Kidney (tissue), 14 donors: ENCODE data around the gene KLF6. TPM values are rescaled to one million over a fixed set of nuclear protein-coding genes. Genes with fewer than 3 reads are reported as not detected.

ENCODE experiments used
- DNase-seq, 5 donors: peaks; one replicate each; pipeline ENCODE4 v3.0.0-alpha.2; 2013 to 2020
- FAIRE-seq: peaks from 2 replicates; lab custom pipeline; 2012; peaks lifted over from hg19 to GRCh38; lab: Jason Lieb, UNC
- H3K27ac ChIP-seq, 2 donors: one replicate each; pipeline ENCODE4 v1.7.0; 2013; ENCODE audit warnings: low read depth in 2 of 2, low read length in 2 of 2, inconsistent platforms in 1 of 2
- H3K27me3 ChIP-seq: one replicate; pipeline ENCODE4 v1.7.1; 2013; ENCODE audit warnings: low read length, inconsistent platforms; ENCODE audit not compliant: control insufficient read depth, insufficient read depth
- H3K36me3 ChIP-seq, 3 donors: one replicate each; pipeline versions ENCODE4 v1.7.0 to v1.7.1; 2013; ENCODE audit warnings: low read length in 3 of 3, control low read depth in 1 of 3, inconsistent platforms in 1 of 3; ENCODE audit not compliant: insufficient read depth in 3 of 3, control insufficient read depth in 2 of 3
- H3K4me1 ChIP-seq, 3 donors: one replicate each; pipeline versions ENCODE4 v1.7.0 to v1.7.1; 2013; ENCODE audit warnings: low read length in 3 of 3, inconsistent platforms in 1 of 3, low read depth in 1 of 3; ENCODE audit not compliant: control insufficient read depth in 2 of 3, insufficient read depth in 2 of 3
- H3K4me3 ChIP-seq, 3 donors: one replicate each; pipeline versions ENCODE4 v1.7.0 to v1.8.1; 2013; ENCODE audit warnings: low read length in 3 of 3, control low read depth in 1 of 3, inconsistent platforms in 1 of 3
- H3K9ac ChIP-seq, 3 donors: one replicate each; pipeline versions ENCODE4 v1.7.0 to v1.7.1; 2013; ENCODE audit warnings: low read length in 3 of 3, control low read depth in 1 of 3, inconsistent platforms in 1 of 3
- H3K9me3 ChIP-seq, 3 donors: one replicate each; pipeline versions ENCODE4 v1.7.0 to v1.7.1; 2013; ENCODE audit warnings: low read length in 3 of 3, control low read depth in 1 of 3, inconsistent platforms in 1 of 3; ENCODE audit not compliant: control insufficient read depth in 2 of 3, insufficient read depth in 1 of 3
- intact Hi-C: fragments of 100-400 bp; cut with DNase I; formaldehyde crosslinking; loops from one replicate; pipeline ENCODE4 v1.11.1; 2022
- polyA plus RNA-seq: library from polyadenylated mRNA; stranded (reverse); fragments of 350-450 nt; fragmentation: Illumina TruSeq; extraction: RNeasy Lipid Tissue Mini Kit (QIAGEN cat#74804); gene quantifications from one replicate; pipeline ENCODE4 v1.2.3, GENCODE V29; 2014; ENCODE audit warnings: low read depth, low replicate concordance; ENCODE audit not compliant: insufficient read depth
- total RNA-seq: library from RNA; stranded (reverse); fragmentation: NEBNext Ultra II Directional; extraction: Animal tissue kit (Norgen Biotek cat#: 25700); gene quantifications from one replicate; pipeline ENCODE4 v1.2.1, GENCODE V29; 2021
- TF ChIP-seq, protein P1 (sequence below): IDR thresholded peaks from 3 replicates; pipeline ENCODE4 v1.5.1; 2012; ENCODE audit warnings: mild to moderate bottlenecking, moderate library complexity, borderline replicate concordance; ENCODE audit not compliant: insufficient read depth; ENCODE audit errors: extremely low read depth
- donor health status: control.
- donor health status: control.
- donor health status: control.
- donor health status: control.
- donor health status: control.
- donor health status: DM: yes; HTN: yes; CAD: no.
- donor health status: Normal renal cell carcinoma (clear cell type).

Gene KLF6
- total and polyA plus RNA-seq, 2 donors from 2014 or later = 27.8 to 230 TPM

DNA sequence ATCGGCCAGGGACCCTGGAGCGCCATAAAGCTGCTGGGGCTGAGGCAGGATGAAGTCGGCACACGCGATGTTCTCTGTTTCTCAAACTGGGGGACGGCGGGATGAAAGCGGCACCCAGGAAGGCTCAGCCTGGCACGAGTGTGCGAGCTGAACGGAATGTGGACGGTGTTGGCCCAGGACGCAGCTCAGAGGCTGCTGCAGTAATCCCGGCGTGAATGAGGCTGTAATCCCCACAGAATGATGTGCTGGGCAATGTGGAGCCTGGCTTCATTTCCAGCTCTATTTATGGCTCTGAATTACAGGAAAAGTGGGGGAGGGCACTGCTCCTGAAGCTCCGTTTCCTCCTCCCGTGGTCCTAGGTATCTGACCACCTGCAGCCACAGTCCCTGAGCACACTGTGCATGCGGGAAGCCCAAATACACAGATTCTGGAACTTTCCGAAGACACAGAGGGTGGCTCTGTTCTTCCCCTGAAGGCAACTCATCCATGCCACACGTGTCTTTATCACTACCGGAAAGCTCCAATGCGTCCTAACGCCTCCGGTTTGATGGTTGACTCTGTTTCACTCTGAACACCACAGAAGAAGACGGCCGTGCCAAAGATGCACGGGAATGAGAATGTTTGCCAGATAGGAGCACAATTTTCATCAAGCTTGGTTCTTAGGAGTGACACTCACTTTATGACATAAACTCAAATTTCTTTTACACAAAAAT is 37.6 kb downstream of the KLF6 start:
- H3K9me3 ChIP-seq = no peaks in the 10 kb centered on the region
- H3K4me3 ChIP-seq = no peak overlapping the region
- DNase-seq = no peak
- intact Hi-C loops = no loop called here
- no peak overlapping the region for H3K27ac ChIP-seq
- H3K4me1 ChIP-seq = peaks cover 2 to 11% (median 9%) of the 10 kb centered on the region in 3 donors
- H3K36me3 ChIP-seq = no peaks in the 10 kb centered on the region
- FAIRE-seq = no peak
- TF ChIP-seq, protein P1, sequence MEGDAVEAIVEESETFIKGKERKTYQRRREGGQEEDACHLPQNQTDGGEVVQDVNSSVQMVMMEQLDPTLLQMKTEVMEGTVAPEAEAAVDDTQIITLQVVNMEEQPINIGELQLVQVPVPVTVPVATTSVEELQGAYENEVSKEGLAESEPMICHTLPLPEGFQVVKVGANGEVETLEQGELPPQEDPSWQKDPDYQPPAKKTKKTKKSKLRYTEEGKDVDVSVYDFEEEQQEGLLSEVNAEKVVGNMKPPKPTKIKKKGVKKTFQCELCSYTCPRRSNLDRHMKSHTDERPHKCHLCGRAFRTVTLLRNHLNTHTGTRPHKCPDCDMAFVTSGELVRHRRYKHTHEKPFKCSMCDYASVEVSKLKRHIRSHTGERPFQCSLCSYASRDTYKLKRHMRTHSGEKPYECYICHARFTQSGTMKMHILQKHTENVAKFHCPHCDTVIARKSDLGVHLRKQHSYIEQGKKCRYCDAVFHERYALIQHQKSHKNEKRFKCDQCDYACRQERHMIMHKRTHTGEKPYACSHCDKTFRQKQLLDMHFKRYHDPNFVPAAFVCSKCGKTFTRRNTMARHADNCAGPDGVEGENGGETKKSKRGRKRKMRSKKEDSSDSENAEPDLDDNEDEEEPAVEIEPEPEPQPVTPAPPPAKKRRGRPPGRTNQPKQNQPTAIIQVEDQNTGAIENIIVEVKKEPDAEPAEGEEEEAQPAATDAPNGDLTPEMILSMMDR = no peak
- H3K9ac ChIP-seq = no peak overlapping the region
- no peaks in the 10 kb centered on the region for H3K27me3 ChIP-seq

DNA sequence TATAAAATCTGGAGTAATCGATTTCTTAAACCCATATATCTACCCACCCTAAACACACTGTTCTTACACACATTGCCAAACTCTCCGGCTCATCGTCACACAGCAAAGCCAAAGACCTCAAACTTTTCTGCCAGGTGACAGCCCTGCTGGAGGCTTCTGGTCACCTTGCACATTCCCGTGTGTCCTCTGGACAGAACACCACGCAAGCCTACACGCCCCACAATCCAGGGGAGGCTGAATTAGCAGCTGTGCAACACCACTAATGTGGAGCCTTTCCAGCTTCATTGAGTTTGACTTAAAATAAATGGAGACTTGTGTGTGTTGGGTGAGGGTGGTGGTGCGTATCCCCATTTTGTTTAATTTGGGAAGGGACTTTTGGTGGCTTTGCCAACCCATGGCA is 38.4 kb downstream of the KLF6 start:
- DNase-seq (no peak), FAIRE-seq (no peak)
- H3K36me3 ChIP-seq = no peaks in the 10 kb centered on the region
- TF ChIP-seq, protein P1 = no peak
- H3K9me3 ChIP-seq = no peaks in the 10 kb centered on the region
- no peak overlapping the region for H3K4me3 ChIP-seq
- H3K27ac ChIP-seq = no peak overlapping the region
- intact Hi-C loops = no loop called here
- H3K9ac ChIP-seq = no peak overlapping the region
- peaks cover 2 to 11% (median 9%) of the 10 kb centered on the region in 3 donors for H3K4me1 ChIP-seq
- no peaks in the 10 kb centered on the region for H3K27me3 ChIP-seq

DNA sequence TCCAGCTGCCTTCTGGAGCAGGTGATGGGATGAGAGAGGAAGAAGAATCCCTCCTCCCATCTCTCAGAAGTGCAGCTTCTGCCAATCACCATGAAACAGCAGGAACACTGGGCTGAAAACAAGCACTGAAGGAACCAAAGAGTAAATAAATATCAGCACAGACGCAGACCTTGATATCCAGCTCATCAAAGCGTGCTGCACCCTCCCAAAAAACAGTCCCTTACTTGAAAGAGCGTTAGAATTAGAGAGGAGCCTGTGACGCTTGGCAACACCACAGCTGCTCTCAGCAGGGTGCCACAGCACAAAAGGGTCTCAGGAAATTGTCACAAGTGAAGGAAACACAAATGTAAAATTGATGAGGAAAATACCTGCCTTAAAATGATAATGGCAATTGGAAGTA is 39.5 kb downstream of the KLF6 start:
- TF ChIP-seq, protein P1 = no peak
- intact Hi-C loops = no loop called here
- no peak for FAIRE-seq

More for the DNA sequence above, 39.5 kb downstream of the KLF6 start:
- peaks cover 2 to 10% (median 9%) of the 10 kb centered on the region in 3 donors for H3K4me1 ChIP-seq
- H3K36me3 ChIP-seq = no peaks in the 10 kb centered on the region
- no peaks in the 10 kb centered on the region for H3K9me3 ChIP-seq
- DNase-seq = no peak
- H3K4me3 ChIP-seq = no peak overlapping the region
- no peaks in the 10 kb centered on the region for H3K27me3 ChIP-seq
- no peak overlapping the region for H3K9ac ChIP-seq
- H3K27ac ChIP-seq = no peak overlapping the region
